GM23338 (cell line): ENCODE measurements around the gene SHLD2.

ENCODE experiments used
- CREB1 ChIP-seq: fragments of 250-450 bp; sonication (Bioruptor Pico); IDR thresholded peaks from 2 replicates; pipeline ENCODE4 v1.5.0; 2020; ENCODE audit warnings: low read depth, mild to moderate bottlenecking, moderate library complexity
- POLR2AphosphoS5 ChIP-seq: IDR thresholded peaks from 2 replicates; pipeline ENCODE4 v1.6.1; 2016; ENCODE audit warnings: antibody characterized with exemption, low read depth
- STAT1 ChIP-seq: IDR thresholded peaks from one replicate; pipeline ENCODE4 v1.6.1; 2016; ENCODE audit warnings: antibody characterized with exemption; ENCODE audit not compliant: unreplicated experiment
- TF ChIP-seq, protein P1 (sequence below), 2 experiments: fragments of 200-600 bp in 1 of 2; sonication (generic) in 1 of 2; conservative IDR thresholded peaks; 2 replicates each; pipeline versions ENCODE4 v1.5.1 to v1.6.1; 2016 to 2017; ENCODE audit warnings: antibody characterized with exemption in 2 of 2, low read depth in 2 of 2, mild to moderate bottlenecking in 2 of 2, moderate library complexity in 1 of 2

- TF ChIP-seq, protein P1, sequence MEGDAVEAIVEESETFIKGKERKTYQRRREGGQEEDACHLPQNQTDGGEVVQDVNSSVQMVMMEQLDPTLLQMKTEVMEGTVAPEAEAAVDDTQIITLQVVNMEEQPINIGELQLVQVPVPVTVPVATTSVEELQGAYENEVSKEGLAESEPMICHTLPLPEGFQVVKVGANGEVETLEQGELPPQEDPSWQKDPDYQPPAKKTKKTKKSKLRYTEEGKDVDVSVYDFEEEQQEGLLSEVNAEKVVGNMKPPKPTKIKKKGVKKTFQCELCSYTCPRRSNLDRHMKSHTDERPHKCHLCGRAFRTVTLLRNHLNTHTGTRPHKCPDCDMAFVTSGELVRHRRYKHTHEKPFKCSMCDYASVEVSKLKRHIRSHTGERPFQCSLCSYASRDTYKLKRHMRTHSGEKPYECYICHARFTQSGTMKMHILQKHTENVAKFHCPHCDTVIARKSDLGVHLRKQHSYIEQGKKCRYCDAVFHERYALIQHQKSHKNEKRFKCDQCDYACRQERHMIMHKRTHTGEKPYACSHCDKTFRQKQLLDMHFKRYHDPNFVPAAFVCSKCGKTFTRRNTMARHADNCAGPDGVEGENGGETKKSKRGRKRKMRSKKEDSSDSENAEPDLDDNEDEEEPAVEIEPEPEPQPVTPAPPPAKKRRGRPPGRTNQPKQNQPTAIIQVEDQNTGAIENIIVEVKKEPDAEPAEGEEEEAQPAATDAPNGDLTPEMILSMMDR (conservative IDR thresholded peaks at IDR 0.05; ENCODE audit: low read depth in 2 of 2) = no peak
- TF ChIP-seq POLR2AphosphoS5 = no peak
- TF ChIP-seq STAT1 = no peak
- no peak; the same call in 1 of the 2 replicates for TF ChIP-seq CREB1 (CRISPR knock-in tag)
Measured at GRCh38 chr10:87093632-87094372, 1.2 kb upstream of the SHLD2 start.
